UCSD-AML1 (cell line): ENCODE data around the gene KCNAB1.
A peak's percentile ranks its signal among the peaks of the same experiment; 100 is the strongest.

ENCODE experiments used
- DNase-seq: peaks from one replicate; lab custom pipeline; 2025; ENCODE audit not compliant: unreplicated experiment; lab: John Stamatoyannopoulos, UW

KCNAB1 gene

GRCh38 chr3:156483426-156483825 is 363.0 kb downstream of the KCNAB1 start:
- no peak for DNase-seq

GRCh38 chr3:156483961-156484787 is 363.8 kb downstream of the KCNAB1 start:
- peak; percentile 21 for DNase-seq

- no peak for DNase-seq
These were observed 368.4 kb downstream of the KCNAB1 start for GRCh38 chr3:156488767-156489166.

- no peak for DNase-seq
These were observed 369.1 kb downstream of the KCNAB1 start for GRCh38 chr3:156489462-156489911.

- no peak for DNase-seq
These were observed 370.8 kb downstream of the KCNAB1 start for GRCh38 chr3:156491192-156491591.

GRCh38 chr3:156492801-156493261 is 372.5 kb downstream of the KCNAB1 start:
- no peak for DNase-seq

- no peak for DNase-seq
These were observed 373.5 kb downstream of the KCNAB1 start for GRCh38 chr3:156493887-156494286.

- DNase-seq = no peak
These were observed 375.4 kb downstream of the KCNAB1 start for GRCh38 chr3:156495816-156496215.

- DNase-seq = no peak
These were observed 376.9 kb downstream of the KCNAB1 start for GRCh38 chr3:156497326-156497725.

GRCh38 chr3:156498307-156498706 is 377.9 kb downstream of the KCNAB1 start:
- DNase-seq = no peak

- no peak for DNase-seq
These were observed 386.9 kb downstream of the KCNAB1 start for GRCh38 chr3:156507285-156507684.

- no peak for DNase-seq
These were observed 389.1 kb downstream of the KCNAB1 start for GRCh38 chr3:156509189-156510174.

GRCh38 chr3:156511987-156512677 is 391.8 kb downstream of the KCNAB1 start:
- no peak for DNase-seq

GRCh38 chr3:156513619-156514018 is 393.2 kb downstream of the KCNAB1 start:
- DNase-seq = no peak

GRCh38 chr3:156516284-156516683 is 395.9 kb downstream of the KCNAB1 start:
- DNase-seq = no peak

GRCh38 chr3:156516961-156517360 is 396.6 kb downstream of the KCNAB1 start:
- no peak for DNase-seq

GRCh38 chr3:156518726-156519125 is 398.3 kb downstream of the KCNAB1 start:
- DNase-seq = no peak

- DNase-seq = no peak
These were observed 399.4 kb downstream of the KCNAB1 start for GRCh38 chr3:156519758-156520162.

- no peak for DNase-seq
These were observed 402.3 kb downstream of the KCNAB1 start for GRCh38 chr3:156522673-156523072.

GRCh38 chr3:156525808-156526207 is 405.4 kb downstream of the KCNAB1 start:
- no peak for DNase-seq

- DNase-seq = no peak
These were observed 406.7 kb downstream of the KCNAB1 start for GRCh38 chr3:156527060-156527459.
